Heart right ventricle (tissue), 16 donors: ENCODE results near the gene PCDHA12. TPM values are rescaled to one million over a fixed set of nuclear protein-coding genes. Genes with fewer than 3 reads are reported as not detected.
"Not testable (repeated sequence)": the region's sequence is repeated elsewhere in the genome, so short reads cannot be mapped to it uniquely, and the experiment has no call there.

Source experiments
- ATAC-seq, 8 donors: fragments of 200-7000 bp; cut with Tn5 transposase; one replicate each; pipeline ENCODE4 v1.9.1; 2020; ENCODE audit warnings: mild to moderate bottlenecking in 8 of 8, moderate library complexity in 8 of 8, moderate number of reproducible peaks in 1 of 8
- DNase-seq, 2 donors: peaks; one replicate each; pipeline ENCODE4 v3.0.0-alpha.2; 2020
- H3K27ac ChIP-seq, 10 donors: fragments of 200-600 bp; sonication (generic) in 2 of 10; one replicate each; pipeline versions ENCODE4 v1.5.0 to v1.8.0; 2020 to 2022; ENCODE audit warnings: mild to moderate bottlenecking in 3 of 10
- H3K27me3 ChIP-seq, 7 donors: fragments of 200-600 bp; one replicate each; pipeline ENCODE4 v1.8.0; 2021 to 2022; ENCODE audit warnings: mild to moderate bottlenecking in 2 of 7
- H3K36me3 ChIP-seq, 9 donors: fragments of 200-600 bp; sonication (generic) in 1 of 9; one replicate each; pipeline versions ENCODE4 v1.5.0 to v1.8.0; 2020 to 2022; ENCODE audit warnings: mild to moderate bottlenecking in 2 of 9
- H3K4me1 ChIP-seq, 9 donors: fragments of 200-600 bp; sonication (generic) in 1 of 9; one replicate each; pipeline versions ENCODE4 v1.5.0 to v1.8.0; 2020 to 2022; ENCODE audit warnings: mild to moderate bottlenecking in 4 of 9
- H3K4me3 ChIP-seq, 10 donors: fragments of 200-600 bp; sonication (generic) in 2 of 10; one replicate each; pipeline versions ENCODE4 v1.5.0 to v1.8.0; 2020 to 2022; ENCODE audit warnings: mild to moderate bottlenecking in 7 of 10, moderate library complexity in 2 of 10
- H3K9me3 ChIP-seq, 11 donors: fragments of 200-600 bp in 10 of 11; sonication (generic) in 2 of 11; one replicate each; pipeline versions ENCODE4 v1.5.0 to v1.8.0; 2013 to 2022; ENCODE audit warnings: mild to moderate bottlenecking in 2 of 11, control low read depth in 1 of 11, moderate library complexity in 1 of 11
- CTCF ChIP-seq, 9 donors: fragments of 200-600 bp; sonication (generic) in 2 of 9; IDR thresholded peaks; one replicate each; pipeline versions ENCODE4 v1.5.0 to v1.8.0; 2021 to 2022; ENCODE audit warnings: antibody characterized with exemption in 9 of 9, mild to moderate bottlenecking in 5 of 9, moderate library complexity in 1 of 9
- WGBS, 2 donors: extraction: QIAGEN DNeasy Blood & Tissue Kit; methylation state at CpG; one replicate each; pipeline ENCODE4 v1.1.7; 2013; ENCODE audit warnings: inconsistent platforms in 1 of 2; 5-methylcytosine and 5-hydroxymethylcytosine counted together
- intact Hi-C, 10 donors: fragments of 100-400 bp; cut with DNase I; formaldehyde crosslinking; loops; one replicate each; pipeline versions ENCODE4 v1.11.1 to v1.14.2; 2022
- polyA plus RNA-seq, 2 donors: library from polyadenylated mRNA; stranded (reverse); fragments of 200-250 nt; gene quantifications; one replicate each; pipeline ENCODE4 v1.2.3, GENCODE V29; 2013
- total RNA-seq, 10 donors: library from RNA; stranded (reverse); fragmentation: NEBNext Ultra II Directional in 3 of 10; extraction: Animal tissue kit (Norgen Biotek cat#: 25700) in 3 of 10; gene quantifications; one replicate each; pipeline versions ENCODE4 v1.2.1 to v1.2.4, GENCODE V29; 2021 to 2023
- donor health status: Arrhythmogenic right ventricular cardiomyopathy.
- donor health status: ischemic (EF 13 %, LVEDD 7.1; RV severe dilation, severe dysfunction).
- donor health status: healthy with polysubstance abuse.
- donor health status: DM: no; HTN: yes; CAD: no.
- donor health status: DM: no; HTN: no; CAD: no.
- donor health status: ischemic (EF 25% LVEDD 6.9; RV normal size, moderate dysfunction).
- donor health status: ischemic (EF 25% LVEDD 5.7; RV mildly dilated, moderate dysfunction).
- donor health status: healthy.
- donor health status: DM: yes; HTN: yes; CAD: no.
- donor health status: Ischemic cardiomyopathy.
- donor health status: ischemic (EF 35%, LVEDD 5.7; RV mildly dilated, moderate dysfunction).
- donor health status: nonischemic (EF 11% LVEDD 7.7; RV severe dilation, severe dysfunction).
- donor health status: DM: yes; HTN: yes; CAD: no.
- donor health status: PGD.
- donor health status: ischemic (EF 29% LVEDD 5.4; RV normal size, mild dysfunction).
- donor health status: nonischemic (EF 23%, LVEDD 6.1; RV moderate dilation, normal function).

The PCDHA12 gene
- total and polyA plus RNA-seq, 12 donors = 0.01 to 0.11 TPM; not detected in 10

- WGBS, 2 donors = 6 to 12% methylated on average over 8 of the region's 8 CpGs
- Histone ChIP-seq H3K27me3 (peaks cover 0 to 93% (median 54%) of the 10 kb centered on the region in 7 donors), H3K27ac (no peak within 1 kb of the TSS), H3K4me1 (no peaks in the 10 kb centered on the region), H3K4me3 (peak within 1 kb of the TSS in 2 of 10 donors; percentile 32 to 38), H3K9me3 (peaks cover 0 to 62% (median 20%) of the 10 kb centered on the region in 11 donors), H3K36me3 (no peaks in the 10 kb centered on the region)
- ATAC-seq (no peak), DNase-seq (no peak)
- TF ChIP-seq CTCF (IDR thresholded peaks at IDR 0.05) = peak in 3 of 9 donors; percentile 18 to 37 (median 24)
- intact Hi-C loops = loop anchor here in 2 of 10 donors (5.0 to 10.0 kb wide), 2 partner anchors 208 to 211 kb away; no protein-coding TSS in a partner anchor
These were observed 41.1 kb upstream of the PCDHA12 start, which contains the start of gene PCDHA7 for GRCh38 chr5:140833993-140834392. TSS of gene PCDHA7 (plus strand) at chr5:140834269. CDS start at chr5:140834384, 115 bp downstream.

GRCh38 chr5:140834439-140835008, 40.6 kb upstream of the PCDHA12 start:
- WGBS, 2 donors = 16 to 19% methylated on average over 23 to 26 of the region's 38 CpGs
- not testable (repeated sequence) for H3K4me1 ChIP-seq, H3K27ac ChIP-seq, ATAC-seq, DNase-seq, H3K36me3 ChIP-seq
- Histone ChIP-seq H3K4me3 (peak overlapping the region in 2 of 10 donors; percentile 32 to 38), H3K27me3 (peaks cover 0 to 93% (median 55%) of the 10 kb centered on the region in 7 donors), H3K9me3 (peaks cover 0 to 59% (median 15%) of the 10 kb centered on the region in 11 donors)
- intact Hi-C loops = loop anchor here in 2 of 10 donors (5.0 to 10.0 kb wide), 2 partner anchors 208 to 210 kb away; no protein-coding TSS in a partner anchor

GRCh38 chr5:140835622-140836510, 39.2 kb upstream of the PCDHA12 start:
- H3K27ac ChIP-seq = no peak overlapping the region
- intact Hi-C loops = loop anchor here in 1 of 10 donors (10.0 kb wide), 1 partner anchor 209 kb away; no protein-coding TSS in a partner anchor
- DNase-seq (no peak), ATAC-seq (no peak)
- no peaks in the 10 kb centered on the region for H3K4me1 ChIP-seq
- no peak overlapping the region for H3K4me3 ChIP-seq
- no peak for TF ChIP-seq CTCF (IDR thresholded peaks at IDR 0.05)
- H3K36me3 ChIP-seq = no peaks in the 10 kb centered on the region
- WGBS, 2 donors = 30 to 39% methylated on average over 103 of the region's 103 CpGs
- H3K9me3 ChIP-seq = peaks cover 0 to 58% (median 7%) of the 10 kb centered on the region in 11 donors
- peaks cover 0 to 93% (median 60%) of the 10 kb centered on the region in 7 donors for H3K27me3 ChIP-seq

- H3K9me3 ChIP-seq = peaks cover 0 to 57% (median 8%) of the 10 kb centered on the region in 11 donors
- no peak for ATAC-seq
These were observed 33.8 kb upstream of the PCDHA12 start, which contains the start of gene PCDHA8 for GRCh38 chr5:140840978-140841962. TSS of gene PCDHA8 (plus strand) at chr5:140841187. CDS start at chr5:140841322, 135 bp downstream.

More at GRCh38 chr5:140840978-140841962, 33.8 kb upstream of the PCDHA12 start, which contains the start of gene PCDHA8:
- Histone ChIP-seq H3K36me3 (no peaks in the 10 kb centered on the region), H3K4me3 (no peak within 1 kb of the TSS), H3K4me1 (no peaks in the 10 kb centered on the region), H3K27ac (no peak within 1 kb of the TSS), H3K27me3 (peaks cover 0 to 92% (median 36%) of the 10 kb centered on the region in 7 donors)
- TF ChIP-seq CTCF (IDR thresholded peaks at IDR 0.05) = peak in 3 of 9 donors; percentile 3 to 20 (median 14)
- intact Hi-C loops = no loop called here
- WGBS, 2 donors = 16 to 21% methylated on average over 42 to 47 of the region's 47 CpGs
- DNase-seq = no peak
